Measurements from ENCODE around the gene CRY2.

- no peak for TF ChIP-seq EZH2 (IDR thresholded peaks at IDR 0.05; ENCODE audit: borderline replicate concordance, low read length)
- TF ChIP-seq CTCF (conservative IDR thresholded peaks at IDR 0.05 in 1 of 2, IDR thresholded peaks at IDR 0.05 in 1 of 2; ENCODE audit: extremely low read depth in 1 of 2, insufficient read depth in 1 of 2, low read depth in 1 of 2, low read length in 2 of 2) = no peak
Observed at GRCh38 chr11:45860764-45861510, 13.7 kb downstream of the CRY2 start.
